Heart left ventricle (tissue), 16 donors: ENCODE data around the gene WNT11. TPM values are rescaled to one million over a fixed set of nuclear protein-coding genes. Genes with fewer than 3 reads are reported as not detected.

Source experiments
- ATAC-seq, 4 donors: fragments of 200-7000 bp; cut with Tn5 transposase; one replicate each; pipeline ENCODE4 v1.9.1; 2020 to 2022; ENCODE audit warnings: moderate library complexity in 4 of 4, mild to moderate bottlenecking in 3 of 4, moderate number of reproducible peaks in 1 of 4
- DNase-seq, 5 donors: peaks; one replicate each; pipeline ENCODE4 v3.0.0-alpha.2; 2020
- H3K27ac ChIP-seq, 12 donors: fragments of 200-600 bp; sonication (generic) in 4 of 12; one replicate each; pipeline versions ENCODE4 v1.5.0 to v1.8.0; 2016 to 2022; ENCODE audit warnings: mild to moderate bottlenecking in 2 of 12
- H3K27me3 ChIP-seq, 9 donors: fragments of 200-600 bp; sonication (generic) in 2 of 9; one replicate each; pipeline versions ENCODE4 v1.5.1 to v1.8.0; 2016 to 2022; ENCODE audit warnings: mild to moderate bottlenecking in 3 of 9
- H3K36me3 ChIP-seq, 9 donors: fragments of 200-600 bp; sonication (generic) in 2 of 9; one replicate each; pipeline versions ENCODE4 v1.5.0 to v1.8.0; 2018 to 2022; ENCODE audit warnings: mild to moderate bottlenecking in 2 of 9
- H3K4me1 ChIP-seq, 12 donors: fragments of 200-600 bp; sonication (generic) in 4 of 12; one replicate each; pipeline versions ENCODE4 v1.5.0 to v1.8.0; 2016 to 2022; ENCODE audit warnings: mild to moderate bottlenecking in 3 of 12
- H3K4me3 ChIP-seq, 12 donors: fragments of 200-600 bp; sonication (generic) in 4 of 12; one replicate each; pipeline versions ENCODE4 v1.5.0 to v1.8.0; 2017 to 2022; ENCODE audit warnings: mild to moderate bottlenecking in 9 of 12, moderate library complexity in 4 of 12
- H3K9me3 ChIP-seq, 12 donors: fragments of 200-600 bp; sonication (generic) in 4 of 12; one replicate each; pipeline versions ENCODE4 v1.5.0 to v1.8.0; 2016 to 2022; ENCODE audit warnings: mild to moderate bottlenecking in 1 of 12
- CTCF ChIP-seq, 12 donors: fragments of 200-600 bp; sonication (generic) in 4 of 12; IDR thresholded peaks; one replicate each; pipeline versions ENCODE4 v1.5.0 to v1.8.0; 2018 to 2022; ENCODE audit warnings: antibody characterized with exemption in 12 of 12, mild to moderate bottlenecking in 5 of 12
- POLR2A ChIP-seq, 2 donors: fragments of 450-650 bp; IDR thresholded peaks; one replicate each; pipeline ENCODE4 v1.6.1; 2017; ENCODE audit warnings: antibody characterized with exemption in 2 of 2, mild to moderate bottlenecking in 2 of 2, moderate library complexity in 2 of 2
- WGBS, 4 donors: extraction: QIAGEN DNeasy Blood & Tissue Kit in 2 of 4; methylation state at CpG; one replicate each; pipeline versions ENCODE4 v1.1.5 to v1.1.7; 2013 to 2018; 5-methylcytosine and 5-hydroxymethylcytosine counted together
- intact Hi-C, 10 donors: fragments of 100-400 bp; cut with DNase I; formaldehyde crosslinking; loops; one replicate each; pipeline versions ENCODE4 v1.11.1 to v1.14.2; 2022
- polyA plus RNA-seq, 2 donors: library from polyadenylated mRNA; stranded (reverse); fragments of 200-250 nt; gene quantifications; one replicate each; pipeline ENCODE4 v1.2.3, GENCODE V29; 2013
- total RNA-seq, 9 donors: library from RNA; depleted of rRNA in 2 of 9; stranded (reverse); fragments of >200 nt in 2 of 9; fragmentation: NEBNext Ultra II Directional in 3 of 9; extraction: Animal tissue kit (Norgen Biotek cat#: 25700) in 3 of 9; gene quantifications; one replicate each; pipeline versions ENCODE4 v1.1.0 to v1.2.4, GENCODE V29; 2016 to 2023
- donor health status: ischemic (EF 13 %, LVEDD 7.1; RV severe dilation, severe dysfunction).
- donor health status: healthy with polysubstance abuse.
- donor health status: DM: no; HTN: yes; CAD: no.
- donor health status: DM: no; HTN: no; CAD: no.
- donor health status: ischemic (EF 25% LVEDD 6.9; RV normal size, moderate dysfunction).
- donor health status: ischemic (EF 25% LVEDD 5.7; RV mildly dilated, moderate dysfunction).
- donor health status: healthy.
- donor health status: DM: yes; HTN: yes; CAD: no.
- donor health status: ischemic (EF 35%, LVEDD 5.7; RV mildly dilated, moderate dysfunction).
- donor health status: nonischemic (EF 11% LVEDD 7.7; RV severe dilation, severe dysfunction).
- donor health status: DM: yes; HTN: yes; CAD: no.
- donor health status: PGD.
- donor health status: ischemic (EF 29% LVEDD 5.4; RV normal size, mild dysfunction).
- donor health status: nonischemic (EF 23%, LVEDD 6.1; RV moderate dilation, normal function).

WNT11 gene
- total and polyA plus RNA-seq, 11 donors, result 3.8 to 20.9 (median 8.1) TPM

- ATAC-seq (peak in 2 of 4 donors; percentile 31 to 74), DNase-seq (no peak)
- Histone ChIP-seq H3K27me3 (no peaks in the 10 kb centered on the region), H3K27ac (no peak overlapping the region), H3K4me3 (no peak overlapping the region), H3K9me3 (peaks cover 0 to 12% (median 0%) of the 10 kb centered on the region in 12 donors), H3K36me3 (no peaks in the 10 kb centered on the region), H3K4me1 (peaks cover 0 to 14% (median 0%) of the 10 kb centered on the region in 12 donors)
- intact Hi-C loops, result no loop called here
- WGBS, 4 donors, result 79 to 95% (median 89%) methylated on average over 3 of the region's 3 CpGs
- no peak for TF ChIP-seq POLR2A (IDR thresholded peaks at IDR 0.05)
- TF ChIP-seq CTCF (IDR thresholded peaks at IDR 0.05), result no peak
Observed at GRCh38 chr11:76251226-76251575, 44.9 kb upstream of the WNT11 start.

GRCh38 chr11:76250520-76251225 is 44.4 kb upstream of the WNT11 start:
- Histone ChIP-seq H3K27ac (no peak overlapping the region), H3K27me3 (no peaks in the 10 kb centered on the region), H3K36me3 (no peaks in the 10 kb centered on the region), H3K4me1 (peaks cover 0 to 14% (median 0%) of the 10 kb centered on the region in 12 donors), H3K4me3 (no peak overlapping the region), H3K9me3 (peaks cover 0 to 12% (median 0%) of the 10 kb centered on the region in 12 donors)
- WGBS, 4 donors, result 83 to 94% (median 92%) methylated on average over 5 to 6 of the region's 6 CpGs
- TF ChIP-seq CTCF (IDR thresholded peaks at IDR 0.05), result no peak
- TF ChIP-seq POLR2A (IDR thresholded peaks at IDR 0.05), result no peak
- intact Hi-C loops, result no loop called here
- ATAC-seq, result peak in 1 of 4 donors; percentile 52
- DNase-seq, result peak in 1 of 5 donors; percentile 42

- H3K27me3 ChIP-seq, result no peaks in the 10 kb centered on the region
- 66 to 87% (median 84%) methylated on average over 3 of the region's 3 CpGs for WGBS, 4 donors
- intact Hi-C loops, result no loop called here
- no peaks in the 10 kb centered on the region for H3K36me3 ChIP-seq
- no peak overlapping the region for H3K4me3 ChIP-seq
- H3K27ac ChIP-seq, result no peak overlapping the region
- ATAC-seq (no peak), DNase-seq (no peak)
- TF ChIP-seq POLR2A (IDR thresholded peaks at IDR 0.05) (no peak), CTCF (IDR thresholded peaks at IDR 0.05) (no peak)
- H3K9me3 ChIP-seq, result peaks cover 0 to 12% (median 0%) of the 10 kb centered on the region in 12 donors
- H3K4me1 ChIP-seq, result peaks cover 0 to 14% (median 0%) of the 10 kb centered on the region in 12 donors
Observed at GRCh38 chr11:76249195-76249741, 43.0 kb upstream of the WNT11 start.

GRCh38 chr11:76248210-76248609 is 41.9 kb upstream of the WNT11 start:
- WGBS, 4 donors, result 33 to 57% (median 45%) methylated on average over 1 of the region's 1 CpG
- no peaks in the 10 kb centered on the region for H3K36me3 ChIP-seq
- H3K4me1 ChIP-seq, result peaks cover 0 to 14% (median 0%) of the 10 kb centered on the region in 12 donors
- TF ChIP-seq POLR2A (IDR thresholded peaks at IDR 0.05) (no peak), CTCF (IDR thresholded peaks at IDR 0.05) (peak in 4 of 12 donors; percentile 14 to 23 (median 16))
- intact Hi-C loops, result no loop called here
- ATAC-seq, result no peak
- no peak overlapping the region for H3K4me3 ChIP-seq
- H3K27ac ChIP-seq, result no peak overlapping the region
- peaks cover 0 to 12% (median 0%) of the 10 kb centered on the region in 12 donors for H3K9me3 ChIP-seq
- H3K27me3 ChIP-seq, result no peaks in the 10 kb centered on the region
- DNase-seq, result peak in 1 of 5 donors; percentile 50
